ENCODE measurements around the gene CLASP1.

DNA sequence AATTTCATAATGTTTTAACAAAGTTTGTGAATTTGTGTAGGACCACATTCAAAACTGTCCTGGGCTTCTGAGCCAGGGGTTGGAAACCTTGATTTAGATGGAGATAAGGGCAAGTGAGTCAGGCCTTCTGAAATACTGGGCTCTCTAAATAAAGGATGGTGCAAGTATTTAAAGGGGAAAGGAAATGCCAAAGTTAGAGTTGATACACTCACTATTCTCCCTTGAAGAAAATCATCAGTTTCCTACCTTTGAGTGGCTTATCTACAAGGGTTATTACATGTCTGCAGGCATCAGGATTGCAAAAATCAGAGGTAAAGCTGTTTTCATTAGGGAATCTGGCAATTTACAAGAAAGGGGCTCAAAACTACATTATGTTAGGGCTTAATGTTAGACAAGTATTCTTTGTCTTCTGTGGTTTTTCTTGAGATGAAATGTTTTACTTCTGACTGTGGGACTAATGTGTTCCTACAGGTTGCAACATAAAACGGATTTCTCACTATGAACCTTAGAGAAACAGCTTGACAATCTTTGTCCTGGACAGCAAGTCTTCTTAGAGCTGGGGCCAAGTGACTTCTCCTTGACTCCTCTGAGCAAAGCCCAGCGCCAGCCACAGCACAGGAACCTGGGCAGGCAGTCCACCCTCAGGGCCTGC, 87.5 kb downstream of the CLASP1 start:
- TF ChIP-seq EZH2 (IDR thresholded peaks at IDR 0.05; ENCODE audit: insufficient read depth, poor library complexity, severe bottlenecking) (no peak), EZH2phosphoT487 (IDR thresholded peaks at IDR 0.05; ENCODE audit: insufficient read depth, low read depth) (no peak)

Data from GM23248 (cell line).